22Rv1 (cell line): Measurements from ENCODE around the gene DUSP15.
"Not testable (repeated sequence)": the region's sequence is repeated elsewhere in the genome, so short reads cannot be mapped to it uniquely, and the experiment has no call there.

Source experiments
- H3K27ac ChIP-seq: fragments of 450-650 bp; 2 replicates; pipeline ENCODE4 v1.5.1; 2017
- CTCF ChIP-seq: fragments of 450-650 bp; IDR thresholded peaks from 2 replicates; pipeline ENCODE4 v1.5.1; 2017; ENCODE audit warnings: mild to moderate bottlenecking
- ZFX ChIP-seq: fragments of 450-650 bp; IDR thresholded peaks from 2 replicates; pipeline ENCODE4 v1.6.1; 2017; ENCODE audit warnings: antibody characterized with exemption, borderline replicate concordance

Gene DUSP15

GRCh38 chr20:31831211-31831610 is 39.1 kb downstream of the DUSP15 start:
- TF ChIP-seq ZFX = no peak
- no peak for TF ChIP-seq CTCF

GRCh38 chr20:31830406-31830981 is 39.8 kb downstream of the DUSP15 start:
- TF ChIP-seq CTCF = no peak
- TF ChIP-seq ZFX = no peak
- H3K27ac ChIP-seq = no peak overlapping the region

More at GRCh38 chr20:31831211-31831610, 39.1 kb downstream of the DUSP15 start:
- H3K27ac ChIP-seq = no peak overlapping the region

GRCh38 chr20:31829731-31830130 is 40.6 kb downstream of the DUSP15 start:
- no peak for TF ChIP-seq ZFX
- TF ChIP-seq CTCF = no peak
- no peak overlapping the region for H3K27ac ChIP-seq

- not testable (repeated sequence) for H3K27ac ChIP-seq
Observed at GRCh38 chr20:31828016-31828415, 42.3 kb downstream of the DUSP15 start.

GRCh38 chr20:31827059-31827458 is 43.3 kb downstream of the DUSP15 start:
- no peak for TF ChIP-seq CTCF
- no peak for TF ChIP-seq ZFX
- H3K27ac ChIP-seq = no peak overlapping the region

GRCh38 chr20:31826074-31826473 is 44.3 kb downstream of the DUSP15 start:
- no peak overlapping the region for H3K27ac ChIP-seq
- TF ChIP-seq CTCF (no peak), ZFX (no peak)

- no peak for TF ChIP-seq CTCF
- no peak for TF ChIP-seq ZFX
- no peak overlapping the region for H3K27ac ChIP-seq
Observed at GRCh38 chr20:31824554-31825313, 45.6 kb downstream of the DUSP15 start.

- no peak overlapping the region for H3K27ac ChIP-seq
- TF ChIP-seq CTCF = no peak
- no peak for TF ChIP-seq ZFX
Observed at GRCh38 chr20:31824125-31824485, 46.2 kb downstream of the DUSP15 start.
